ENCODE measurements around the gene KDM4C.

Gene KDM4C

GRCh38 chr9:6811436-6811835 is 53.7 kb downstream of the KDM4C start:
- no peak for DNase-seq

GRCh38 chr9:6816581-6816980 is 58.8 kb downstream of the KDM4C start:
- no peak for DNase-seq

GRCh38 chr9:6818292-6818922 is 60.6 kb downstream of the KDM4C start:
- DNase-seq = no peak

GRCh38 chr9:6819112-6819511 is 61.3 kb downstream of the KDM4C start:
- DNase-seq = no peak

GRCh38 chr9:6819529-6819928 is 61.8 kb downstream of the KDM4C start:
- no peak for DNase-seq

- DNase-seq = no peak
Observed at GRCh38 chr9:6822696-6823095, 64.9 kb downstream of the KDM4C start.

GRCh38 chr9:6827439-6828145 is 69.8 kb downstream of the KDM4C start:
- DNase-seq = peak; percentile 48

GRCh38 chr9:6829027-6829426 is 71.3 kb downstream of the KDM4C start:
- DNase-seq = no peak

GRCh38 chr9:6829536-6829935 is 71.8 kb downstream of the KDM4C start:
- DNase-seq = no peak

- DNase-seq = no peak
Observed at GRCh38 chr9:6833518-6834192, 75.9 kb downstream of the KDM4C start.

- DNase-seq = no peak
Observed at GRCh38 chr9:6834306-6834705, 76.5 kb downstream of the KDM4C start.

- no peak for DNase-seq
Observed at GRCh38 chr9:6838158-6838557, 80.4 kb downstream of the KDM4C start.

- no peak for DNase-seq
Observed at GRCh38 chr9:6842584-6842947, 84.8 kb downstream of the KDM4C start.

- DNase-seq = no peak
Observed at GRCh38 chr9:6843742-6844141, 86.0 kb downstream of the KDM4C start.

GRCh38 chr9:6844267-6844666 is 86.5 kb downstream of the KDM4C start:
- DNase-seq = no peak

- no peak for DNase-seq
Observed at GRCh38 chr9:6845128-6845826, 87.5 kb downstream of the KDM4C start.

GRCh38 chr9:6845880-6846279 is 88.1 kb downstream of the KDM4C start:
- DNase-seq = no peak

- DNase-seq = no peak
Observed at GRCh38 chr9:6852243-6852963, 94.6 kb downstream of the KDM4C start.

GRCh38 chr9:6855860-6856259 is 98.1 kb downstream of the KDM4C start:
- DNase-seq = no peak

- DNase-seq = no peak
Observed at GRCh38 chr9:6864102-6864501, 106.3 kb downstream of the KDM4C start.

GRCh38 chr9:6869081-6869948 is 111.5 kb downstream of the KDM4C start:
- DNase-seq = no peak

- no peak for DNase-seq
Observed at GRCh38 chr9:6870149-6870548, 112.4 kb downstream of the KDM4C start.
